ENCODE measurements around the gene RPLP1.
A peak's percentile ranks its signal among the peaks of the same experiment; 100 is the strongest.

The RPLP1 gene

DNA sequence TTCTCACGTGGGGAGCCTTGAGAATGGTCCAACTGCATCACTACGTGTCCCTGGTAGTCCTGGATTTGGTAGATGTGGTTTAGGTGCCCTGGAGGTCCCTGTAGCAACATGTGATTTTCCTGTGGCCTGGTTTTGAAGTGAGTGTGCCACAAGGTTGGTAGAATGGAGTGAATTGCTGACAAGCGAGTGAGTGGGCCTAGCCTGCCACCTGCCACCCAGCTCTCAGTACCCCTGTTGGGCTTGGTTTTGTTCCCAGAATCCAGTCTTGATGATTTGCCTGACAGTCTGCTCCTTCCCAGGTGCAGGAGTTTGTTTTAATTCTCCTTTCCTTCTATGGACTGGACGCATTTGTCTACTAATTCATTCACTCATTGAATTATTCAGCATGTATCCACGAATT, 19.4 kb downstream of the RPLP1 start:
- DNase-seq, result no peak

DNA sequence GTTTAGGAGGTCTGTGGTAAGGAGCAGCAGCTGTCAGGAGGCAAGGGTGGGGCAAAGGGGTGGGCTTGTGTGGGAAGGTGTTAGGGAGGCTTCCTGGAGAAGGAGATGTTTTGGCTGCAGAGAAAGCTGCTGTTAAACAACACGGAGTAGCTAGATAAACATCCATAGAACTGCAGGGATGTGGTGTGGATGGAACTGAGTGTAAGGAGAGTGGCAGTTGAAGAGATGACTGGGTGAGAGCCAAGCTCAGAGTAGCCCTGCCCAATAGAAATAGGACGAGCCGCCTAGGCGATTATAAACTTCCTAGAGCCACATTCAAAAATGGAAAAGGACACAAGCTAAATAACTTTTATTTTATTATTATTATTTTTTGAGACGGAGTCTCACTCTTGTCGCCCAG, 19.9 kb downstream of the RPLP1 start:
- DNase-seq, result no peak

DNA sequence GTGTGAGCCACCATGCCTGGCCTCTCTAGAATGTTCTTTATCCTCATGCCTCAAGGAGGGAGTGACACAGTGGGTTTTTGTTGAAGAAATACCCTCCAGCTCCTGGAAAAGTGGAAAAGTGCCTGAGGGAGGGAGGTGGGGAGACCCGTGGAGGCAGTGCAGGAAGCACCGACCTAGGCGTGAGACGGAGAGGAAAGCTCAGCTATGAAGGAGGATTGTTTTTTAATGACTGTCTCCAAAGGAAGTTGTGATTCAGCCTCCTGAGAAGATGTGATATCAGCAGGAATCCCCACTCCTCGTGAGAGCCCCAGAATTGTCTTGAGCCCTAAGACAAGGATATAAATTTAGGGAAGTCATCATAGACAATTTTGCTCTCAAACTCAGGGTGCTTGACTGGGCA, 21.7 kb downstream of the RPLP1 start:
- no peak for DNase-seq

GRCh38 chr15:69474846-69475455, 22.3 kb downstream of the RPLP1 start:
- DNase-seq, result no peak

DNA sequence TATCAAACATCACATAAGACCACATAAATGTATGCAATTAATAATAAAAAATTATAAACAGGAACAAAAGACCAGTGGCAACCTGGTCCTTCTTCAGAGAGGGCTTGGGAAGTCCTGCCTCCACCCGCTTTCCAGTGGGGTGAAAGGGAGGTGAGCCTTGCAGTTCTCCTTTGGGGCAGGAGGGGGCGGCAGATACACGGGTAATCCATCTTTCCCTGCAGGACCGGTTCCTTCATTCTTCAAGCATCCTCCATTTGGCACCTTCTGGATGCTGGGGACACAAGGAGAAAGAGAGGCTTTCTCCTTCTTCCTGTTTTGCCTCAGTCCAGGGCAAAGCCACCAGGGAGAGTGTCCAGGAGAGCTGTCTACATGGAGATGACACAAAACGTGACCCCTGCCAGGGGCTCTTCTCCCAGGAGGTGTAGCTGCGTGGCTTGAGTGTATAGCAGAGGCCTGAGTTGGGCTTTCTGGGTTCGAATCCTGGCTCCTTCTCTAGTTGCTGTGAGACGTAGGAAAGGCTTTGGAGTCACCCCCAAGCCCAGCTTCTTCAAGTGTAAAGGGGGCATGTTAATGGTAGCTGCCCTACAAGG, 23.2 kb downstream of the RPLP1 start:
- DNase-seq, result peak; percentile 57

DNA sequence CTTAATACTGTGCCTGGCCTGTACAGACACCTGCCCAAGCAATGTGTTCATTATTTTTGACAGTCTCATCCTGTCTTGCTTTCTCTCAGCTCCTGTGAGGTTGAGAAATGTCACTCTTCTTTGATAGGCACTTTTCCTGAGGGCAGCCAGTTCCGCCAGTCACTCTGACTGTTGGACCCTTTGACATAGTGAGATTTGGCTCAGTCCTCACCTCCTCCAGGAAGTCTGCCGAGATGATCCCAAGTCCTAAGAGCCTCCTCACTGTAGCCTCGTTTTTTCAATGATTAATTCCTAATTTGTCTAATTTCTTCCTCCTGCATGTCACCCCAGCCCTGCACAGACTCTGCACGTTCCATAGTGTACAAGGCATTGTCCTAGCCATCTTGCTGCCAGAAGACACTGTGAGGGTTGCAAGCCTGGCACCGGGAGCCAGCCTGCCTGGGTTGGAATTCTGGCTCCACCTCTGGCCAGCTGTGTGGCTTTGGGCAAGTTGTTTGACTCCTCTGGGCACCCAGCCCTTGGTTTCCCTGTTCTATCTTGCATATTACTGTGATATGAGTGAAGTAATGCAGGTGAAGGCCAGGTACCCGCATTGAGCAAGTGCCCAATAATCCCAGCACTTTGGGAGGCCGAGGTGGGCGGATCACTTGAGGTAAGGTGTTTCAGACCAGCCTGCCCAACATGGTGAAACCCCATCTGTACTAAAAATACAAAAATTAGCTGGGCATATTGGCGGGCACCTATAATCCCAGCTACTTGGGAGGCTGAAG, 24.3 kb downstream of the RPLP1 start:
- no peak for DNase-seq

DNA sequence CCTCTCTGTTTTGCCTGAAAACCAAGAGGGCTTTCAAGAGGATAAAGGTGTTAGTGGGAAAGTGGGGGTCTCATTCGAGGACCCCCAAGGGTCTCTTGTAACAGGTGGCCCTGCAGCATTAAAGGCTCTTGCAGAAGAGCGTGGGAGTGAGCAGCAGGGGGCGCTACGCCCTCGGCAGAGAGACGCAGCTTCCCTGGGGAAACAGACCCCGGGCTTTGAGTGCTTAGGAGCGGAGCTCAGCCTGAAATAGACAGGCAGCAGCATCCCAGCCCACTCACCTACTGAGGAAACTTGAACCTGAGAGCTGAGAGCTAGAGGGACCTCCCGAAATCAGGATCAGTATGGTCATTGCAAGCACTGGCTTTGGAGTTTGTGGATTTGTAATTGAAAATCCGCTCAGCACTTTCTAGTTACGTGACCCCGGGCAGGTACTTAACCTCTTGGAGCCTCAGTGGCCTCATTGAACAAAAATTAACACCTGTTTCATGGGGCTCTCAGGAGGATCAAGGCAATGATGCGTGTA, 25.7 kb downstream of the RPLP1 start:
- peak; percentile 57 for DNase-seq

DNA sequence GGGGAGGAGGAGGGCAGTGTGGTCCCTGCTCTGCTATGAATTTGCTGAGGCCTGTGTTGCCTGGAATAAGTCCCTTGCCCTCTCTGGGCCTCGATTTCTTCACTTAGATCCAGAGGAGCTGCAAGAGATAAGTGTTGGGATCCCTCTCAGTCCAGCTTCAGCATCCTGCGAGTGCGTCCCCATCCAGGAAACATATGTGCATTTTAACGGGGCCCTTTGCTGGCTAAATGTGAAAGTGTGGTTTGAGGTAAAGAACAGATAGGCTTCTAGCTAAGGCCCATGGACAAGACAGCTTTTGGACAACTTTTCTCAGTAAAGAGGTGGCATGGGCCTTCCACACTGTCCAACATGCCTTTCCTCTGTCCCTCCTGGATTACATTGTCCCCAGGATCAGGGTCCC, 26.5 kb downstream of the RPLP1 start:
- no peak for DNase-seq

- DNase-seq, result no peak
Measured at GRCh38 chr15:69479971-69480370, 27.4 kb downstream of the RPLP1 start.

DNA sequence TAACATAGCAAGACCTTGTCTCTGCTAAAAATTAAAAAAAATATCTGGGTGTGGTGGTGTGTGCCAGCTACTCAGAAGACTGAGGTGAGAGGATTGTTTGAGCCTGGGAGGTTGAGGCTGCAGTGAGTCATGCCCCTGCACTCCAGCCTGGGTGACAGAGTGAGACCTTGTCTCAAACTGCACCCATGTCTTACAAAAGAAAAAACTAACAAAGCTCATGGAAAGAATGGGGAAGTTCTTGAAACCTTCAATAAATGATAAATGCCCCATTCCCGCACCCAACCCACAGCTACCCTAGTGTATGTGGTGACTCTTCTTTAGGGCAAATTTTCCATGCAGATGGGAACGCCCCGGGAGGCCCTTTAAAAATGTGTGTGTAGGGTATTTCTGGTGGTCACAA, 28.3 kb downstream of the RPLP1 start:
- no peak for DNase-seq

DNA sequence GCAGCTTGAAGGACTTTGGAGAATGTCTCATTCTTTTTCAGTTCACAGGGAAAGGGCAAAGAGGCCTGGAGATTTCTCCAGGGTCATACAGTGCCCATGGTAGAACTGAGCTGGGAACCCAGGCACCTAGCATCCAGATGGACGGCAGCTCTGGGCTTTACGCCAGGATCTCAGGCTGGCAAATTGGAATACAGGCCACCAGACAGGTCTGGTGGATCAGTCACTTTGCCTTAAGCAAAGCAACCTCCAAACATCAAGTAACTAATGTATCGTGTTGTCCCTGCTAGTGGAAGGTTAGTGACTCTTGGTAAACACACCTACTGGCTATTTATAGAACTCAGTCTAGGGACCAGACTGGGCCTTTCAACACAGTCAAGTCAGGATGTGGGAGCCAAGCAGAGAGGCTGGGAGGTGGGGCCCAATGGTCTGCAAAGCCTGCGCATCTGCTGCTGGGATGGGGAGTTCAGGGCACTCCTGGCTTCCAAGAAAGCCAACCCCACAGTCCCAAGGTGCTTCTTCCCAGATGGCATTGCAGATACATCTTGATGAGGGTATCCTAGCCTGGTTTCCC, 30.2 kb downstream of the RPLP1 start:
- no peak for DNase-seq

DNA sequence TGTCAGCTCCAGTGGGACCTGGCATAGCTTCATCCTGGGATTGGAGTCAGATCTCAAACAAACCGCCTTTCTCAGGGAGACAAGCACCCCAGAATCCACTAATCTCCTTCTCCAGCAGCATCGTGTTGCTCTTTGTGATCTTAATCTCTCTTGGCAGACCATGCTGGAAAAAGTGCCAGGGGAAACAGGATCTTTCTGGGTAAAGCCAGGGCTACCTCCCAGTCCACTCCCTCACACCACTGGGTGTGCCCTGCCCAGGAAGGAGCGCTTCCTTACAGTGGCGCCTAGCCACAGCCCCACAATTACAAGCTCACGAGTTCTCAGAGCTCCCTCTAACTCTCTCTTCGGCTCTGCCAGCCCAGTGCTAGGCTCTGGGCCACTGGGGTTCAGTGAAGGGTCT, 32.2 kb downstream of the RPLP1 start:
- no peak for DNase-seq

GRCh38 chr15:69486481-69487110, 34.0 kb downstream of the RPLP1 start:
- DNase-seq, result no peak

- no peak for DNase-seq
Measured at GRCh38 chr15:69489073-69489571, 36.5 kb downstream of the RPLP1 start.

DNA sequence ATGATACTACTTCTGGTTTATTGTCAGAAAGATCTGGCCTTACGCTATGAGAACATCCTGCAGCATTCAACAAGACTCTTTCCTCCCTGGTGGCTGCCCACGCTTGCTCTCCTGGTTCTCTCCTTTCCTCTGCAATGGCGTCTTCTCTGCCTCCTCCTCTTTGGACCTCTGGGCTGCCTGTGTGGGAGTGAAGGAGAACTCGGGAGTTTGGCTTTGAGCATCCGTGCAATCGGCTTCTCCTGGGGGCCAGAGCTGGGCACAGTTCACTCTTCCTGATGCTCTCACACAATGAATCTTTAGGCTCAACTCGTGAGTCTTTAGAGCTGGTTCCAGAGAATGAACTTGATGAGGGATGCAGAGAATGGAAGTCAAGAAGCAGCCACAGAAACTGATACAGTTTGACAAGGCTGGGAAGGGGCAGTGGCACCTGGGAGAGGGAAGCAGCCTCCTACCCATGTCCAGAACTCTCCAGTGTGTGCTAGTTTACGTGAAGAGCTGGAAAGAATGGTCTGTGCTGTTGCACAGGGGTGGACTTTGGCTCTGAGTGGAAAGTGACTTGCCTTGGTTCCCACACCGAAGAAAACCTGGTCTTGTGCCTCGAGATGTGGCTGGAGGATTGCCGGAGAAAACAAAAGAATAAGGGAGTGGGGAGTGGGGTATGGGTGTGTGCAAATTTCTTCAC, 37.9 kb downstream of the RPLP1 start:
- DNase-seq, result no peak

DNA sequence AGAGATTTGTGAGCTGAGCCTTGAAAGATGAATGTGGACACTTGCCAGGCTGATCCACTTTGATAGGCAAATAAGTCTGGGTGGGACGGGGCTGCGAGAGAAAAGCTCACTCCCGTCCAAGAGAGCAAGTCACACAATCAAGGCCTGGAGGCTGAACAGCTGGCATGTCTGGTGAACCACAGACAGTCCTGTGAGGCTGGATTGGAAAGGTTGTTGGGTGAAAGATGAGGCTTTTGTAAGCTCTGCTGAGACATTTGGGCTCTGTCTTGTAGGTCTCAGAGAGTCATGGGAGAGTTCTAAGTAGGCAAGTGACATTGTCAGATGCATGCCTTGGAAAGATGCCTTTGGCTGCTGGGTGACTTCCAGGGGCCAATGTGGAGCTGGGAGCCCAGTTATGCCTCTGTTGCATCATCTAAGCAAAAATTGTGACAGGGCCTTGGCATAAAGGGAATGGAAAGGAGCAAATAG, 38.5 kb downstream of the RPLP1 start:
- DNase-seq, result no peak

GRCh38 chr15:69493406-69493805, 40.8 kb downstream of the RPLP1 start:
- DNase-seq, result no peak

DNA sequence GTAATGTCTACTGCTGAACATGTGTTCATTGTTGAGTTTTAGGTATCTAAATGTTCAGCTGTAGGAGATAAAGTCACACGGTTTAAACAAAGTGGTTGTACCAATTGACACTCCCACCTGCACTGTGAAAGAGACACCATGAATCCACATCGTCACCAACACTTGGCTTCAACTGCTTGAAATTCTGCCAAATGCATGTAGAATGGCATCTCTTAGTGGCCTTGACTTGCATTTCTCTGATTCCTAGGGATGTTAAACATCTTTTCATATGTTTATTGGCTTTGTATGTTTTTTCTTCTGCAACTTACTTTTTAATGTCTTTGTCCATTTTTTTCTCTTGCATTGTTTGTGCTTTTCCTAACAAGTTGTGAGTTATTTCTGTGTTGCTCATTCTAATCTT, 43.4 kb downstream of the RPLP1 start:
- DNase-seq, result no peak

DNA sequence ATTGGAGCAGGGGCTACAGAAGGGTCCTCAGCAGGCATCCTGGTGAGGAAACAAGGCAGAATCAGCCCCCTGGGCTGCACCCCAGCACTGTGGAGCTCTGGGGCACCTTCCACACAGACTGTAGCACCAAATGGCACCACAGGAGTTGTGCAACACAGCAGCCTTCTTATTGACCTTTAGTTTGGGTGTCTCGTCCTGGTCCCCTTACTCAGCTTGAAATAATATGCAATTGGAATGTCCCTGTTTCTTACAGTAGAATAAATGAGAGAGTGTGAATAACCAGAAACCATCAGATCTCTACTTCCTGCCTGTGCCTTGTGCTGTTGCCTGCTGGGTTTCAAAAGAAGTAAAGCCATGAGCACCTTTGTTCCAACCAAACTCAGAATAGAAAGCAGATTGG, 44.5 kb downstream of the RPLP1 start:
- DNase-seq, result no peak

DNA sequence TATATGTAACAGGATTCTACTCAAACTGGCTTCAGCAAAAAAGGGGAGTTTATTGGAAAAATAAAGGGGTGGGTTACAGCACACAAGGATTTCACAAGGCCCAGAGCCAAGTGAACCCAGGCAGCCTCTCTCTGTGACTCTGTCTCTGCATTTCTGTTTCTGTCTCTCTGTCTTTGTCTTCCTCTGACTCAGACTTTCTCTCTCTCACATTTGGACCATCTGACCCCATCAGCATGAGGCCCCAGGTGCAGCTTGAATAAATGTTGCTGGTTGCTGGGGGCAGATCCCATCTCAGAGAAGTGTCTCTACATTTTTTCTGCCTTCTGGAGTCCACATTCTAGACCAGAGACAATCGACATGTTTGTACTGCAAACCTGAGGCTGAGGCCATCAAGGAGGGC, 45.0 kb downstream of the RPLP1 start:
- no peak for DNase-seq

DNA sequence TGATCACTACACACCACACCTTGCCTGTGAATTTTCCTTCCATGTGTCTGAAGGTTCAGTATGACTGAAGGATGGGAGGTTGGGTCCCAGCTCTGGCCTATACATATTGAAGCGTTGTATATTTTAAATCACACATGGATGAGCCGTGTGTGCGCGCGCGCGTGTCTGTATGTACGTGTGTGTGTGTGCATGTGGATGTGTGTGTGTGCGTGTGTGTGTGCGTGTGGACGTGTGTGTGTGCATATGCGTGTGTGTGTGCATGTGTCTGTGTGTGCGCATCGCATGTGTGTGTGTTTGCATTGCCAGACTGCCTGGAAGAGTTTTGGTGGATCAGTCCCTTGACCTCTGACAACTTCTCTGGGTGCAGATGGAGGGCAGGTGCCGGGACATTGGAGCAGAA, 45.7 kb downstream of the RPLP1 start:
- DNase-seq, result no peak

DNA sequence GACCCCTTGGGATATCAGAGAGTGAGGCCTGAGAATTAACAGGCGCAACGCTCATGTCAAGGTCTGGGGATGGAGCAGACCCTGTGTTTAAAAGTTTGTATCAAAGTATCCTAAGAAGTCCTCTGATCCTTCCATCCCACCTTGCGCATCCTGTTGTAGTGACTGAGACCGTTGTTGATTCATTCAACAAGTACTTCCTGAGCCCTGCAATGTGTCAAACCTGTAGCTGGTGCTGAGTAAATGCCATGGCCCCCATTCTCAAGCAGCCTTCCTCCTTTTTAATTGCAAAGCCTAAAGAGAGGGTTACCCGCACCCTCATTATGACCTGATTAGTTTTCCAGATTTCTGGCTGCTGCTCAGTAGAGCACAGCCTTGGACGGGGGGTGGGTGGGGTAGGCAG, 46.4 kb downstream of the RPLP1 start:
- no peak for DNase-seq
